Lung (tissue), 12 donors: Measurements from ENCODE around the gene MSANTD2. TPM values are rescaled to one million over a fixed set of nuclear protein-coding genes. Genes with fewer than 3 reads are reported as not detected.

ENCODE experiments used
- ATAC-seq: fragments of 200-7000 bp; cut with Tn5 transposase; one replicate; pipeline ENCODE4 v1.9.1; 2020; ENCODE audit warnings: moderate number of reproducible peaks; ENCODE audit not compliant: insufficient read depth, low FRiP score
- DNase-seq, 3 donors: peaks; one replicate each; pipeline ENCODE4 v3.0.0-alpha.2; 2013 to 2017
- H3K27ac ChIP-seq, 2 donors: one replicate each; pipeline ENCODE4 v1.5.1; 2013; ENCODE audit warnings: mild to moderate bottlenecking in 2 of 2, moderate library complexity in 2 of 2, control low read depth in 1 of 2, inconsistent platforms in 1 of 2, low read depth in 1 of 2, low read length in 1 of 2
- H3K27me3 ChIP-seq, 3 donors: one replicate each; pipeline ENCODE4 v1.5.1; 2013; ENCODE audit warnings: low read length in 2 of 3; ENCODE audit not compliant: control insufficient read depth in 3 of 3, insufficient read depth in 3 of 3
- H3K36me3 ChIP-seq, 4 donors: one replicate each; pipeline ENCODE4 v1.5.1; 2013; ENCODE audit warnings: low read length in 4 of 4, mild to moderate bottlenecking in 1 of 4, moderate library complexity in 1 of 4; ENCODE audit not compliant: control insufficient read depth in 4 of 4, insufficient read depth in 4 of 4
- H3K4me1 ChIP-seq, 5 donors: one replicate each; pipeline ENCODE4 v1.5.1; 2013; ENCODE audit warnings: low read length in 5 of 5, mild to moderate bottlenecking in 2 of 5, moderate library complexity in 1 of 5; ENCODE audit not compliant: control insufficient read depth in 5 of 5, insufficient read depth in 5 of 5
- H3K4me3 ChIP-seq: one replicate; pipeline ENCODE4 v1.5.1; 2013; ENCODE audit warnings: mild to moderate bottlenecking, control low read depth, moderate library complexity
- H3K9ac ChIP-seq, 2 donors: one replicate each; pipeline ENCODE4 v1.5.1; 2013; ENCODE audit warnings: low read length in 2 of 2, control low read depth in 1 of 2; ENCODE audit not compliant: insufficient read depth in 1 of 2
- H3K9me3 ChIP-seq, 4 donors: one replicate each; pipeline ENCODE4 v1.5.1; 2013; ENCODE audit warnings: low read length in 3 of 4, mild to moderate bottlenecking in 1 of 4, moderate library complexity in 1 of 4; ENCODE audit not compliant: control insufficient read depth in 4 of 4, insufficient read depth in 3 of 4
- CTCF ChIP-seq: IDR thresholded peaks from 2 replicates; pipeline ENCODE4 v1.5.1; 2012; ENCODE audit warnings: mild to moderate bottlenecking; ENCODE audit errors: control extremely low read depth, extremely low read depth
- WGBS, 2 donors: extraction: QIAGEN DNeasy Blood & Tissue Kit; methylation state at CpG; one replicate each; pipeline ENCODE4 v1.1.7; 2013; 5-methylcytosine and 5-hydroxymethylcytosine counted together
- polyA plus RNA-seq, 2 donors: library from polyadenylated mRNA; stranded (reverse); fragments of 200-250 nt; gene quantifications; one replicate each; pipeline ENCODE4 v1.2.1, GENCODE V29; 2013
- total RNA-seq, 2 donors: library from RNA; depleted of rRNA in 1 of 2; stranded (reverse); fragments of >200 nt in 1 of 2; gene quantifications; one replicate each; pipeline ENCODE4 v1.2.1, GENCODE V29; 2014 to 2021
- donor health status: control.
- donor health status: control.
- donor health status: Bipolar disorder and iron deficiency.
- donor health status: healthy.
- donor health status: DM: yes; HTN: yes; CAD: no.

The MSANTD2 gene
- total and polyA plus RNA-seq, 4 donors, result 3.9 to 33.6 (median 15.7) TPM

- Histone ChIP-seq H3K27me3 (peaks cover 0 to 54% (median 28%) of the 10 kb centered on the region in 3 donors), H3K36me3 (no peaks in the 10 kb centered on the region), H3K27ac (no peak overlapping the region), H3K9ac (no peak overlapping the region), H3K4me1 (peaks cover 0 to 13% (median 4%) of the 10 kb centered on the region in 5 donors), H3K4me3 (no peak overlapping the region), H3K9me3 (no peaks in the 10 kb centered on the region)
- no peak for DNase-seq
- no peak for ATAC-seq
- no peak for TF ChIP-seq CTCF
- WGBS, 2 donors, result 75 to 77% methylated on average over 14 of the region's 14 CpGs
These were observed 81.4 kb downstream of the MSANTD2 start for GRCh38 chr11:124718801-124719200.

DNA sequence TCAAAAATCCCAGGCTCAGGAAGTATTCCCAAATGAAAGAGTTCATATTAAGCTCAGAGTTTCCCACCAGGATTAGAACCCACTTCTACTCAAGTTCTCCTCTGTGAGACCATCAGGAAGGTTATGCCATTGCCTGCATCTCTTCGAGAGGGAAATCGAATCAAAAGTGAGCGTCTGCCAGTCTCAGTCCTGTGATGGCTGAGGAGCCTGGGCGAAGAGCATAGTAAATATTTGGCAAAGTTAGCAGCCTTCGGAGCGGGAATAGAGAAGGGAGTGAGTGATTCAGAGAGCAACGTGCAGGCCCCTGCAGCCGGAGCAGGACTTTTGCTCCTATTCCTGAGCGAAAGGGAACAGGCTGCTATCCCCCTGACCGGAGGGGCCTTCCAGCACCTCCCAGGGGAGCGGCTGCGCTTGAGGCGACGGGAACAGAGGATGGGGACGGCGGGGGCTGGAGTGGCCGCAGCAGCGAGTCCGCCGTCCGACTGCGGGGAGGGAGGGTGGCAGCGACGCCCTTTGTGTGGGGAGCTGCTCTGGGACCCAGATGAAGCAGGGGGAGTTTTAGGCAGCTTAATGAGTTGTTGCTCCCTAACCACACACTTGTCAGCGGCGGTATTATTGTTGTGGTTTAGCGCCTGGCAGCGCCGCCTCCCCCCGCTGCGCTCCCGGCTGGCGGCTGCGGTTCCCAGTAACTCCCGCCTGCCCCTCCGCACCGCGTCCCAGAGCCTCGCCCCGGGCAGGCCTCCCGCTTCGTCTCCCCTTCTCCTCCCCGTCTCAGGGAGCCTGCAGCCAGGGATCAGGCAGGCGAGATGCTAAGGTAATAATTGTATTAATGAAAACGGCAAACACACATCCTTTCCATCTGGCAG, 82.2 kb downstream of the MSANTD2 start:
- Histone ChIP-seq H3K4me3 (no peak overlapping the region), H3K27me3 (peaks cover 0 to 49% (median 28%) of the 10 kb centered on the region in 3 donors), H3K4me1 (peaks cover 0 to 13% (median 4%) of the 10 kb centered on the region in 5 donors), H3K9me3 (no peaks in the 10 kb centered on the region), H3K27ac (peak overlapping the region in 1 of 2 donors; percentile 72), H3K9ac (no peak overlapping the region), H3K36me3 (no peaks in the 10 kb centered on the region)
- peak; percentile 44 to 56 (median 51) for DNase-seq
- 1% methylated on average over 41 to 45 of the region's 45 CpGs for WGBS, 2 donors
- no peak for TF ChIP-seq CTCF
- peak; percentile 57 for ATAC-seq

DNA sequence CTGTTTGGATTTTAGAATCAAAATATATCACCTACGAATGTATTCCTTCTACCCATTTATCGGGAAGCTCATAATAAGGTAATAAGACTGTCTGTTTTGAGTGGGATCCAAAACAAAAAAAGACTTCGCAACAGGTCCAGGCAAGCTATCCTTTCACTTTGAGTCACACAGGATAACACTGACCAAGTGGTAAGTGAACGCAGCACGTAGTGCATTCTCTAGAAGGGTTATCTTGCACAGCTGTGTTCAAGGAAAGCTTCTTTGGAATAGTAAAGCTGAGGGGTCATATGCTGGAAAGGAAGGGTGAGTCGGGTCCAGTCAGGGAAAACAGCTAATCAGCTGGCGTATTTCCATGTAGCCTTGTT, 82.8 kb downstream of the MSANTD2 start:
- H3K27me3 ChIP-seq, result peaks cover 0 to 43% (median 28%) of the 10 kb centered on the region in 3 donors
- H3K4me3 ChIP-seq, result no peak overlapping the region
- no peak overlapping the region for H3K9ac ChIP-seq
- H3K9me3 ChIP-seq, result no peaks in the 10 kb centered on the region
- WGBS, 2 donors, result 35 to 53% methylated on average over 7 of the region's 7 CpGs
- TF ChIP-seq CTCF, result no peak
- no peaks in the 10 kb centered on the region for H3K36me3 ChIP-seq
- H3K4me1 ChIP-seq, result peaks cover 0 to 13% (median 4%) of the 10 kb centered on the region in 5 donors
- no peak for ATAC-seq
- no peak for DNase-seq
- H3K27ac ChIP-seq, result peak overlapping the region in 1 of 2 donors; percentile 72
